Stomach smooth muscle (tissue), 2 donors: ENCODE measurements around the gene FYCO1.

Experiments
- H3K27ac ChIP-seq: one replicate; pipeline ENCODE4 v1.7.0; 2013; ENCODE audit warnings: mild to moderate bottlenecking, low read length, inconsistent platforms
- H3K27me3 ChIP-seq, 2 donors: one replicate each; pipeline ENCODE4 v1.7.0; 2013; ENCODE audit warnings: low read length in 2 of 2; ENCODE audit not compliant: insufficient read depth in 2 of 2, control insufficient read depth in 1 of 2
- H3K36me3 ChIP-seq, 2 donors: one replicate each; pipeline ENCODE4 v1.7.0; 2013; ENCODE audit warnings: low read length in 2 of 2; ENCODE audit not compliant: control insufficient read depth in 2 of 2, insufficient read depth in 2 of 2
- H3K4me1 ChIP-seq: one replicate; pipeline ENCODE4 v1.7.0; 2013; ENCODE audit warnings: low read length; ENCODE audit not compliant: control insufficient read depth, insufficient read depth
- H3K4me3 ChIP-seq, 2 donors: one replicate each; pipeline ENCODE4 v1.7.0; 2013; ENCODE audit warnings: low read length in 2 of 2
- H3K9ac ChIP-seq, 2 donors: one replicate each; pipeline ENCODE4 v1.7.0; 2013; ENCODE audit warnings: low read length in 2 of 2, mild to moderate bottlenecking in 1 of 2
- H3K9me3 ChIP-seq, 2 donors: one replicate each; pipeline ENCODE4 v1.7.0; 2013; ENCODE audit warnings: low read length in 2 of 2; ENCODE audit not compliant: control insufficient read depth in 2 of 2
- donor health status: healthy.
- donor health status: Pancreatic carcinoma.

FYCO1 gene

DNA sequence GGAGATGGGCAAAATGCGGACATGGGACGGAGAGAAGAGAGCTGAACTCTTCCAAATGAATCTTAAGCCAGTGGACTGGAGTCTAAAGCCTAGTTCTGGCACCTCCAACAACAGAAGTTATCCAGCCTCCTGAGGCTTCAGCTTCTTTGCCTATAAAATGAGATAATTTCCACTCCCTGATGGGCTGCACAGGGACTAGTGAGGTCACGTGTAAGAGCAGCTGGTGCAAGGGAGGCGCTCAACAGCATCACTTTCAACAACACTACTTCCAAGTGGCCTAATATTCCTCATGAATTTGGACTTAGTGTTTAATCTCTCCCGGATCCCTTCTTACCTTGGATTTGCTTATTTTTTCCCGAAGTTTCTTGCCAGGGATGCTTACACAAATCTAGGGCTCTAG lies 43.7 kb downstream of the FYCO1 start:
- no peak overlapping the region for H3K9ac ChIP-seq
- peaks cover 5% of the 10 kb centered on the region for H3K4me1 ChIP-seq
- H3K4me3 ChIP-seq = no peak overlapping the region
- H3K9me3 ChIP-seq = no peaks in the 10 kb centered on the region
- H3K36me3 ChIP-seq = peaks cover 80 to 88% of the 10 kb centered on the region in 2 donors
- no peaks in the 10 kb centered on the region for H3K27me3 ChIP-seq
- no peak overlapping the region for H3K27ac ChIP-seq

- no peak overlapping the region for H3K4me3 ChIP-seq
- H3K27ac ChIP-seq = no peak overlapping the region
- H3K36me3 ChIP-seq = peaks cover 85 to 95% of the 10 kb centered on the region in 2 donors
- no peak overlapping the region for H3K9ac ChIP-seq
- H3K27me3 ChIP-seq = no peaks in the 10 kb centered on the region
- no peaks in the 10 kb centered on the region for H3K9me3 ChIP-seq
- H3K4me1 ChIP-seq = peaks cover 5% of the 10 kb centered on the region
Observed at GRCh38 chr3:45950686-45951600, 44.7 kb downstream of the FYCO1 start.

GRCh38 chr3:45950131-45950530 lies 45.5 kb downstream of the FYCO1 start:
- peaks cover 85 to 95% of the 10 kb centered on the region in 2 donors for H3K36me3 ChIP-seq
- H3K4me3 ChIP-seq = no peak overlapping the region
- no peaks in the 10 kb centered on the region for H3K9me3 ChIP-seq
- no peak overlapping the region for H3K27ac ChIP-seq
- no peak overlapping the region for H3K9ac ChIP-seq
- H3K4me1 ChIP-seq = peaks cover 5% of the 10 kb centered on the region
- H3K27me3 ChIP-seq = no peaks in the 10 kb centered on the region

- Histone ChIP-seq H3K4me1 (peaks cover 5% of the 10 kb centered on the region), H3K27ac (no peak overlapping the region), H3K9me3 (no peaks in the 10 kb centered on the region), H3K4me3 (no peak overlapping the region), H3K36me3 (peaks cover 82 to 89% of the 10 kb centered on the region in 2 donors), H3K9ac (no peak overlapping the region), H3K27me3 (no peaks in the 10 kb centered on the region)
Observed at GRCh38 chr3:45949432-45949831, 46.2 kb downstream of the FYCO1 start.

DNA sequence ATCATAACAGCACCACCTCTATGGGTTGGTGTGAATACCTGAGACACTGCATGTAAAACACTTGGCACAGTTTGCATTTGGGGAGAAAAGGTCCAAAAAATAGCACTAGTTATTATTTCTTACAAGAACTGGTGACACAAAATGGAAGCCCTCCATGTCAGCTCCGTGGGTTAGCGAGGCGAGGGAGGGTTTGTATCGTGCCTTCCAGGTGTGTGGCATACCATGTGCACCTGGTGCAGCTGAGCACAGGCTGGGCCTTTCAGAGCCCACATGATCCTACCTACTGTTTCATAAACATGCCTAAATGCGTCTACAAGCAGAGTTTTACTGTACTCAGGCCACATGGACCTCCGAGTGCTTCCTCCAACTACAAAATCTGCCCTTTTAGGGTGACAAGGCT lies 46.7 kb downstream of the FYCO1 start:
- Histone ChIP-seq H3K4me1 (peaks cover 5% of the 10 kb centered on the region), H3K9ac (no peak overlapping the region), H3K27ac (no peak overlapping the region), H3K36me3 (peaks cover 76 to 83% of the 10 kb centered on the region in 2 donors), H3K9me3 (no peaks in the 10 kb centered on the region), H3K4me3 (no peak overlapping the region), H3K27me3 (no peaks in the 10 kb centered on the region)

DNA sequence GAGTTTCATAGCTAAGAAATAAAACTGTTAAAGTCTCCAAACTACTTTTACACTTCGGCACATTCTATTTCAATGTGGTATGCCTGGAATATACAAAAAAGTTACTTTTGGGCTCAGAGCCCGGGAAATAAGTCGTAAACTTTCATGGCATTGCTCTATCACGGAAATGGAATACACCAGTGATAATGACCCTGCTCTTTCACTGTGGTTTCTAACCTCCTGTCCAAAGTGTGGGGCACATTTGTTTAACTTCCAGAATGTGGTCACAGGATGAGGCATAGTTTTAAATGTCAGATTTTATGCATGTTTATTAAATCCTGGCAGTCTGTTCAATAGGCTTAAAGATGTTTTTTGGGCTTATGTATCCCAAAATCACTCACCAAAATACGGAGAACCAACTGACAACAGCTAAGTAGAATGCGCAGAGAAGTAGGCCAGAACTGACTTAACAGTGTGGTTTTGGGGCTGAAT lies 47.3 kb downstream of the FYCO1 start:
- H3K4me1 ChIP-seq = peaks cover 5% of the 10 kb centered on the region
- H3K36me3 ChIP-seq = peaks cover 74 to 81% of the 10 kb centered on the region in 2 donors
- no peaks in the 10 kb centered on the region for H3K9me3 ChIP-seq
- H3K27me3 ChIP-seq = no peaks in the 10 kb centered on the region
- H3K4me3 ChIP-seq = no peak overlapping the region
- H3K9ac ChIP-seq = no peak overlapping the region
- no peak overlapping the region for H3K27ac ChIP-seq

GRCh38 chr3:45947361-45947760 lies 48.3 kb downstream of the FYCO1 start:
- Histone ChIP-seq H3K4me1 (peaks cover 5% of the 10 kb centered on the region), H3K9me3 (no peaks in the 10 kb centered on the region), H3K4me3 (no peak overlapping the region), H3K27ac (no peak overlapping the region), H3K27me3 (no peaks in the 10 kb centered on the region), H3K36me3 (peaks cover 67 to 78% of the 10 kb centered on the region in 2 donors), H3K9ac (no peak overlapping the region)

- no peak overlapping the region for H3K4me3 ChIP-seq
- peaks cover 63 to 75% of the 10 kb centered on the region in 2 donors for H3K36me3 ChIP-seq
- H3K4me1 ChIP-seq = peaks cover 5% of the 10 kb centered on the region
- H3K9me3 ChIP-seq = no peaks in the 10 kb centered on the region
- H3K27ac ChIP-seq = no peak overlapping the region
- no peak overlapping the region for H3K9ac ChIP-seq
- H3K27me3 ChIP-seq = no peaks in the 10 kb centered on the region
Observed at GRCh38 chr3:45946875-45947274, 48.7 kb downstream of the FYCO1 start.

- Histone ChIP-seq H3K27me3 (no peaks in the 10 kb centered on the region), H3K36me3 (peaks cover 58 to 71% of the 10 kb centered on the region in 2 donors), H3K9me3 (no peaks in the 10 kb centered on the region), H3K27ac (no peak overlapping the region), H3K4me3 (no peak overlapping the region), H3K9ac (no peak overlapping the region), H3K4me1 (peaks cover 5% of the 10 kb centered on the region)
Observed at GRCh38 chr3:45946307-45946706, 49.3 kb downstream of the FYCO1 start.

DNA sequence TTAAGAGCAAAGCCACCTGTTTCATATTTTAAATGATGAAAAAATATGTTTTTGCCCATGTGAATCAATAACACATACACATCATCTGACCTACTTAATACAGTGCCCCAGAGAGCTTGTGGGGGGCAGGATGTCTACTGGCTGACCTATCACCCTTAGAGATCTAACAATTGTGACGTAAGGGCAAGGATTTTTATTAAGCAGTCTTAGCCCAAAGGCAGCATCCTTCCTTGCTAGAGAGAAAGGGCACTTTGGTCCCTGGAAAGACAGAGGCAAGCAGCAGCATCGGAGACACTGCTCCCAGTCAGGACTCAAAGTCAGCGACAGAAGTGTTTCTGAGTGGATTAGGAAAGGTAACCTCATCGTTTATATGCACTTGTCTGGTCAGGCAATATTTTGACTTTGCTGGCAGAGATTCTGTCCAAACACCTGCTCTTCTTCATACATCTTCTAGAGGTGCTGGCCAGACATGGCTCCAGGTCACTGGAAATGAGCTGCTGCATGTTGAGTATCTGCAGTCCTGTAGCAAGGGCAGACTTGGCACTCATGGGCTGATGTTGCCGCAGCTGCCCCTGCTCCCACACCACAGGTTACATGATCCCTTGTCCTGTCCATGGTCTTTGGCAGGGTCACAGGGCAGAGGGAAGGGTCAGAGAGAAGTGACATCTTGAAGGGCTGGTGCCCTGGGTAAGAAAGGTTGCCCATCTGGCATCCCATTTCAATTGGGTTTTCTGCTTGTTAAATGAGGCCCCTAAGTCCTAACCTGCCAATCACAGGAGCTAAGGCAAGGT lies 50.6 kb downstream of the FYCO1 start:
- Histone ChIP-seq H3K4me3 (no peak overlapping the region), H3K4me1 (peaks cover 9% of the 10 kb centered on the region), H3K36me3 (peaks cover 51 to 59% of the 10 kb centered on the region in 2 donors), H3K9me3 (no peaks in the 10 kb centered on the region), H3K27me3 (no peaks in the 10 kb centered on the region), H3K9ac (no peak overlapping the region), H3K27ac (no peak overlapping the region)
